Calu3 (cell line): ENCODE measurements around the gene KRT83. TPM values are rescaled to one million over a fixed set of nuclear protein-coding genes. Genes with fewer than 3 reads are reported as not detected.
"Not testable (repeated sequence)": the region's sequence is repeated elsewhere in the genome, so short reads cannot be mapped to it uniquely, and the experiment has no call there.

Source experiments
- BruUV-seq: library from RNA; stranded (reverse); fragments of 400-500 nt; replicated peaks from 2 replicates; lab custom pipeline; 2021; lab: Mats Ljungman, UMichigan
- CTCF ChIA-PET: fragments of 300-600 bp; sonication (Branson Sonifier 250); formaldehyde crosslinking; loops from one replicate; lab custom pipeline; 2022; ENCODE audit warnings: antibody characterized with exemption; lab: Charles Lee
- DNase-seq: peaks from one replicate; pipeline ENCODE4 v3.0.0; 2022
- H3K27ac Mint-ChIP-seq: one replicate; pipeline ENCODE4 v1.8.0; 2022; ENCODE audit warnings: mixed read lengths; ENCODE audit not compliant: unreplicated experiment
- H3K27me3 Mint-ChIP-seq: one replicate; pipeline ENCODE4 v1.8.0; 2022; ENCODE audit warnings: mixed read lengths; ENCODE audit not compliant: unreplicated experiment
- H3K36me3 Mint-ChIP-seq: one replicate; pipeline ENCODE4 v1.8.0; 2022; ENCODE audit warnings: mild to moderate bottlenecking, moderate library complexity, mixed read lengths; ENCODE audit not compliant: insufficient read depth, unreplicated experiment
- H3K4me1 Mint-ChIP-seq: one replicate; pipeline ENCODE4 v1.8.0; 2022; ENCODE audit warnings: mild to moderate bottlenecking, low read depth, mixed read lengths; ENCODE audit not compliant: unreplicated experiment
- H3K4me3 Mint-ChIP-seq: one replicate; pipeline ENCODE4 v1.8.0; 2022; ENCODE audit warnings: mild to moderate bottlenecking, low read depth, moderate library complexity, mixed read lengths; ENCODE audit not compliant: unreplicated experiment
- H3K9me3 Mint-ChIP-seq: one replicate; pipeline ENCODE4 v1.8.0; 2022; ENCODE audit warnings: low read depth, mixed read lengths; ENCODE audit not compliant: unreplicated experiment
- intact Hi-C: fragments of 100-400 bp; cut with micrococcal nuclease; formaldehyde crosslinking; loops from one replicate; pipeline ENCODE4 v1.10.0; 2022; ENCODE audit not compliant: unreplicated experiment
- total RNA-seq: library from RNA; stranded (reverse); gene quantifications from 2 replicates; pipeline ENCODE4 v1.2.3, GENCODE V29; 2022
- TF ChIP-seq, protein P1 (sequence below): fragments of 200-600 bp; IDR thresholded peaks from one replicate; pipeline ENCODE4 v1.8.0; 2022; ENCODE audit warnings: antibody characterized with exemption; ENCODE audit not compliant: unreplicated experiment

The KRT83 gene
- total RNA-seq, 1 experiment from 2014 or later: not detected

- intact Hi-C loops: no loop called here
- CTCF ChIA-PET: interaction anchor here (0.6 kb wide), 1 partner anchor 71 kb away, joined by 3 read pairs; no protein-coding TSS in a partner anchor
- TF ChIP-seq, protein P1, sequence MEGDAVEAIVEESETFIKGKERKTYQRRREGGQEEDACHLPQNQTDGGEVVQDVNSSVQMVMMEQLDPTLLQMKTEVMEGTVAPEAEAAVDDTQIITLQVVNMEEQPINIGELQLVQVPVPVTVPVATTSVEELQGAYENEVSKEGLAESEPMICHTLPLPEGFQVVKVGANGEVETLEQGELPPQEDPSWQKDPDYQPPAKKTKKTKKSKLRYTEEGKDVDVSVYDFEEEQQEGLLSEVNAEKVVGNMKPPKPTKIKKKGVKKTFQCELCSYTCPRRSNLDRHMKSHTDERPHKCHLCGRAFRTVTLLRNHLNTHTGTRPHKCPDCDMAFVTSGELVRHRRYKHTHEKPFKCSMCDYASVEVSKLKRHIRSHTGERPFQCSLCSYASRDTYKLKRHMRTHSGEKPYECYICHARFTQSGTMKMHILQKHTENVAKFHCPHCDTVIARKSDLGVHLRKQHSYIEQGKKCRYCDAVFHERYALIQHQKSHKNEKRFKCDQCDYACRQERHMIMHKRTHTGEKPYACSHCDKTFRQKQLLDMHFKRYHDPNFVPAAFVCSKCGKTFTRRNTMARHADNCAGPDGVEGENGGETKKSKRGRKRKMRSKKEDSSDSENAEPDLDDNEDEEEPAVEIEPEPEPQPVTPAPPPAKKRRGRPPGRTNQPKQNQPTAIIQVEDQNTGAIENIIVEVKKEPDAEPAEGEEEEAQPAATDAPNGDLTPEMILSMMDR: no peak
- Mint-ChIP-seq H3K4me1 (peaks cover 26% of the 10 kb centered on the region), H3K27me3 (no peaks in the 10 kb centered on the region), H3K36me3 (peaks cover 6% of the 10 kb centered on the region), H3K4me3 (no peak overlapping the region), H3K9me3 (no peaks in the 10 kb centered on the region), H3K27ac (no peak overlapping the region)
- no TSS peak for BruUV-seq
- DNase-seq: no peak
Measured at GRCh38 chr12:52349196-52349595, 28.0 kb upstream of the KRT83 start.

GRCh38 chr12:52347551-52348510 is 26.6 kb upstream of the KRT83 start:
- CTCF ChIA-PET: interaction anchor here (0.6 kb wide), 1 partner anchor 556 kb away, joined by 3 read pairs; no protein-coding TSS in a partner anchor
- Mint-ChIP-seq H3K27ac (no peak overlapping the region), H3K4me1 (peaks cover 28% of the 10 kb centered on the region), H3K27me3 (no peaks in the 10 kb centered on the region), H3K9me3 (no peaks in the 10 kb centered on the region), H3K4me3 (no peak overlapping the region), H3K36me3 (peaks cover 6% of the 10 kb centered on the region)
- intact Hi-C loops: no loop called here
- BruUV-seq: no TSS peak
- TF ChIP-seq, protein P1: no peak
- no peak for DNase-seq

DNA sequence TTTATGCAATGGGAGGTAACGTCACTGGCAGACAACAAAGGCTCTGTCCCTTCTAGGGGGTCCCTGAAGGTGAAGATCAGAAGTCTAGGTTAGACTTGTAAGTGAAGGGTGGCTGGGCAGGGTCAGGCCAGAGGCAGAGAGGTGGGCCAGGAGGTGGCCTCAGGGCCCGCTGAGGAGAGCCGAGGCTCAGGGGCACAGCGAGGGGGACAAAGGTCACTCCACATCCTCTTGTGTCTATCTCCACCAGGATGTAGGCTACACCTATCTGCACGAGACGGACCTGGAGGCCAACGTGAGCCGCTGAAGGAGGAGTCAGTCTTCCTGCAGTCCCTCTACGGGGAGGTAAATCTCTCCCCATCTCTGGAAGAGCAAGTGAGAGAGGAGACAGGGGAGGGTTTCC is 25.8 kb upstream of the KRT83 start:
- TF ChIP-seq, protein P1: no peak
- BruUV-seq: no TSS peak
- H3K27ac Mint-ChIP-seq: no peak overlapping the region
- DNase-seq: no peak
- H3K36me3 Mint-ChIP-seq: peaks cover 6% of the 10 kb centered on the region
- CTCF ChIA-PET: interaction anchor here (0.6 to 0.8 kb wide), 2 partner anchors 200 to 555 kb away, joined by 3 read pairs; no protein-coding TSS in a partner anchor
- no peak overlapping the region for H3K4me3 Mint-ChIP-seq
- H3K27me3 Mint-ChIP-seq: no peaks in the 10 kb centered on the region
- peaks cover 28% of the 10 kb centered on the region for H3K4me1 Mint-ChIP-seq
- intact Hi-C loops: no loop called here
- H3K9me3 Mint-ChIP-seq: no peaks in the 10 kb centered on the region

- H3K27me3 Mint-ChIP-seq: no peaks in the 10 kb centered on the region
- H3K27ac Mint-ChIP-seq: no peak overlapping the region
- CTCF ChIA-PET: interaction anchor here (0.8 kb wide), 1 partner anchor 199 kb away, joined by 3 read pairs; no protein-coding TSS in a partner anchor
- BruUV-seq: no TSS peak
- TF ChIP-seq, protein P1: no peak
- H3K9me3 Mint-ChIP-seq: no peaks in the 10 kb centered on the region
- no peak overlapping the region for H3K4me3 Mint-ChIP-seq
- no peak for DNase-seq
- intact Hi-C loops: no loop called here
- peaks cover 28% of the 10 kb centered on the region for H3K4me1 Mint-ChIP-seq
- peaks cover 6% of the 10 kb centered on the region for H3K36me3 Mint-ChIP-seq
Measured at GRCh38 chr12:52346593-52346992, 25.4 kb upstream of the KRT83 start.

GRCh38 chr12:52345041-52345440 is 23.8 kb upstream of the KRT83 start:
- H3K27me3 Mint-ChIP-seq, DNase-seq, H3K27ac Mint-ChIP-seq, H3K9me3 Mint-ChIP-seq, H3K36me3 Mint-ChIP-seq, intact Hi-C loops, H3K4me3 Mint-ChIP-seq, BruUV-seq: not testable (repeated sequence)
- CTCF ChIA-PET: interaction anchor here (1.0 to 2.3 kb wide), 2 partner anchors 28 to 187 kb away, joined by 3 to 7 read pairs; no protein-coding TSS in a partner anchor
- H3K4me1 Mint-ChIP-seq: peaks cover 28% of the 10 kb centered on the region
